Psoas muscle (tissue), 8 donors: ENCODE measurements around the gene PLA1A. TPM values are rescaled to one million over a fixed set of nuclear protein-coding genes. Genes with fewer than 3 reads are reported as not detected.
"Not testable (repeated sequence)": the region's sequence is repeated elsewhere in the genome, so short reads cannot be mapped to it uniquely, and the experiment has no call there.

Experiments
- ATAC-seq, 4 donors: fragments of 200-7000 bp; cut with Tn5 transposase; one replicate each; pipeline ENCODE4 v1.9.1; 2020; ENCODE audit warnings: moderate library complexity in 3 of 4, mild to moderate bottlenecking in 2 of 4
- DNase-seq, 2 donors: peaks; one replicate each; pipeline ENCODE4 v3.0.0-alpha.2; 2020
- H3K27ac ChIP-seq: fragments of 200-600 bp; one replicate; pipeline ENCODE4 v1.8.0; 2022
- H3K27me3 ChIP-seq, 3 donors: fragments of 200-600 bp in 1 of 3; one replicate each; pipeline versions ENCODE4 v1.6.1 to v1.8.0; 2013 to 2022; ENCODE audit warnings: low read length in 2 of 3, mild to moderate bottlenecking in 2 of 3, moderate library complexity in 1 of 3; ENCODE audit not compliant: insufficient read depth in 3 of 3
- H3K36me3 ChIP-seq, 2 donors: fragments of 200-600 bp in 1 of 2; one replicate each; pipeline versions ENCODE4 v1.6.1 to v1.8.0; 2013 to 2022; ENCODE audit warnings: low read depth in 1 of 2, mild to moderate bottlenecking in 1 of 2, moderate library complexity in 1 of 2; ENCODE audit not compliant: insufficient read depth in 1 of 2
- H3K4me1 ChIP-seq: fragments of 200-600 bp; one replicate; pipeline ENCODE4 v1.8.0; 2022
- H3K4me3 ChIP-seq: fragments of 200-600 bp; one replicate; pipeline ENCODE4 v1.8.0; 2022; ENCODE audit warnings: mild to moderate bottlenecking
- H3K9me3 ChIP-seq: fragments of 200-600 bp; one replicate; pipeline ENCODE4 v1.8.0; 2022
- CTCF ChIP-seq: fragments of 200-600 bp; IDR thresholded peaks from one replicate; pipeline ENCODE4 v1.8.0; 2022; ENCODE audit warnings: antibody characterized with exemption
- WGBS, 3 donors: extraction: QIAGEN DNeasy Blood & Tissue Kit; methylation state at CpG; one replicate each; pipeline versions ENCODE4 v1.1.6 to v1.1.7; 2013; 5-methylcytosine and 5-hydroxymethylcytosine counted together
- intact Hi-C, 2 donors: fragments of 100-400 bp; cut with DNase I; formaldehyde crosslinking; loops; one replicate each; pipeline versions ENCODE4 v1.11.0 to v1.14.2; 2022
- polyA plus RNA-seq, 3 donors: library from polyadenylated mRNA; stranded (reverse); fragments of 200-250 nt; gene quantifications; one replicate each; pipeline ENCODE4 v1.2.3, GENCODE V29; 2013
- total RNA-seq, 4 donors: library from RNA; stranded (reverse); fragmentation: NEBNext Ultra II Directional in 2 of 4; extraction: Animal tissue kit (Norgen Biotek cat#: 25700) in 2 of 4; gene quantifications; one replicate each; pipeline versions ENCODE4 v1.2.1 to v1.2.4, GENCODE V29; 2021 to 2023
- donor health status: healthy with polysubstance abuse.
- donor health status: DM: no; HTN: no; CAD: no; lungs with moderate emphysema.
- donor health status: Bipolar disorder and iron deficiency.
- donor health status: healthy.
- donor health status: DM: yes; HTN: yes; CAD: no.
- donor health status: DM: no; HTN: no; CAD: no.
- donor health status: DM: no; HTN: no; CAD: no.
- donor health status: DM: yes; HTN: yes; CAD: no.

The PLA1A gene
- total and polyA plus RNA-seq, 7 donors = 1.1 to 11.7 (median 2.5) TPM

- WGBS, 3 donors = 78 to 85% (median 80%) methylated on average over 3 of the region's 3 CpGs
- intact Hi-C loops = no loop called here
- Histone ChIP-seq H3K36me3 (peaks cover 5 to 63% of the 10 kb centered on the region in 2 donors), H3K27ac (no peak overlapping the region), H3K4me3 (no peak overlapping the region), H3K4me1 (no peaks in the 10 kb centered on the region), H3K27me3 (no peaks in the 10 kb centered on the region), H3K9me3 (no peaks in the 10 kb centered on the region)
- peak in 1 of 4 donors; percentile 37 for ATAC-seq
- no peak for TF ChIP-seq CTCF
- DNase-seq = peak; percentile 50 to 62
These were observed 9.6 kb upstream of the PLA1A start for GRCh38 chr3:119588112-119588511.

GRCh38 chr3:119589102-119589773 is 8.4 kb upstream of the PLA1A start:
- H3K9me3 ChIP-seq = no peaks in the 10 kb centered on the region
- WGBS, 3 donors = 74 to 78% (median 77%) methylated on average over 6 of the region's 6 CpGs
- DNase-seq (no peak), ATAC-seq (no peak)
- intact Hi-C loops = no loop called here
- peaks cover 5 to 54% of the 10 kb centered on the region in 2 donors for H3K36me3 ChIP-seq
- no peaks in the 10 kb centered on the region for H3K4me1 ChIP-seq
- no peak for TF ChIP-seq CTCF
- no peak overlapping the region for H3K4me3 ChIP-seq
- H3K27ac ChIP-seq = no peak overlapping the region
- no peaks in the 10 kb centered on the region for H3K27me3 ChIP-seq

GRCh38 chr3:119590706-119591105 is 7.0 kb upstream of the PLA1A start:
- DNase-seq (no peak), ATAC-seq (no peak)
- Histone ChIP-seq H3K27me3 (no peaks in the 10 kb centered on the region), H3K27ac (no peak overlapping the region), H3K36me3 (peaks cover 0 to 41% of the 10 kb centered on the region in 2 donors), H3K4me1 (peaks cover 6% of the 10 kb centered on the region), H3K4me3 (no peak overlapping the region), H3K9me3 (no peaks in the 10 kb centered on the region)
- intact Hi-C loops = no loop called here
- no peak for TF ChIP-seq CTCF
- 88 to 100% (median 96%) methylated on average over 1 of the region's 1 CpG for WGBS, 3 donors

GRCh38 chr3:119592861-119593260 is 4.8 kb upstream of the PLA1A start:
- H3K27me3 ChIP-seq = no peaks in the 10 kb centered on the region
- no peak for TF ChIP-seq CTCF
- H3K36me3 ChIP-seq = peaks cover 0 to 23% of the 10 kb centered on the region in 2 donors
- H3K4me1 ChIP-seq = peaks cover 28% of the 10 kb centered on the region
- DNase-seq (no peak), ATAC-seq (no peak)
- no peak overlapping the region for H3K4me3 ChIP-seq
- H3K27ac ChIP-seq = no peak overlapping the region
- WGBS, 3 donors = 43 to 71% (median 44%) methylated on average over 1 of the region's 1 CpG
- intact Hi-C loops = no loop called here
- H3K9me3 ChIP-seq = no peaks in the 10 kb centered on the region

GRCh38 chr3:119594066-119594465 is 3.6 kb upstream of the PLA1A start:
- no peak for DNase-seq
- no peaks in the 10 kb centered on the region for H3K27me3 ChIP-seq
- no peak overlapping the region for H3K4me3 ChIP-seq
- no peaks in the 10 kb centered on the region for H3K9me3 ChIP-seq
- no peak for TF ChIP-seq CTCF
- H3K4me1 ChIP-seq = peaks cover 40% of the 10 kb centered on the region
- WGBS, 3 donors = 88 to 93% (median 90%) methylated on average over 5 of the region's 5 CpGs
- ATAC-seq = no peak
- peaks cover 0 to 11% of the 10 kb centered on the region in 2 donors for H3K36me3 ChIP-seq
- no peak overlapping the region for H3K27ac ChIP-seq
- intact Hi-C loops = no loop called here

- 96 to 100% (median 98%) methylated on average over 1 of the region's 1 CpG for WGBS, 3 donors
- Histone ChIP-seq H3K4me1 (peaks cover 42% of the 10 kb centered on the region), H3K27ac (peak overlapping the region; percentile 92), H3K4me3 (peak overlapping the region; percentile 61)
- DNase-seq, H3K36me3 ChIP-seq, H3K27me3 ChIP-seq, ATAC-seq, H3K9me3 ChIP-seq: not testable (repeated sequence)
- intact Hi-C loops = loop anchor here (5.0 kb wide), 2 partner anchors 42 to 82 kb away; partner anchors contain the start of gene COX17 (in 1 of the 2)
These were observed 2.8 kb upstream of the PLA1A start for GRCh38 chr3:119594929-119595328.
